Prostate gland (tissue), 2 donors: Measurements from ENCODE around the gene ZNF106. TPM values are rescaled to one million over a fixed set of nuclear protein-coding genes. Genes with fewer than 3 reads are reported as not detected.
A peak's percentile ranks its signal among the peaks of the same experiment; 100 is the strongest.

Experiments used
- DNase-seq: peaks from one replicate; pipeline ENCODE4 v3.0.0-alpha.2; 2019; ENCODE audit warnings: low spot score
- H3K27ac ChIP-seq, 2 donors: fragments of 200-600 bp; sonication (generic); 2 replicates each; pipeline ENCODE4 v1.5.1; 2017 to 2019
- H3K27me3 ChIP-seq: fragments of 200-600 bp; sonication (generic); replicated peaks from 2 replicates; pipeline ENCODE4 v1.5.1; 2019; ENCODE audit not compliant: insufficient read depth
- H3K36me3 ChIP-seq, 2 donors: fragments of 200-600 bp; sonication (generic); 1 replicate in 1 of 2; 2 replicates in 1 of 2; pipeline versions ENCODE4 v1.5.1 to v1.8.1; 2017 to 2019
- H3K4me1 ChIP-seq: fragments of 200-600 bp; sonication (generic); replicated peaks from 2 replicates; pipeline ENCODE4 v1.5.1; 2019
- H3K4me3 ChIP-seq, 2 donors: fragments of 200-600 bp; sonication (generic); 2 replicates each; pipeline ENCODE4 v1.5.1; 2017 to 2019
- H3K9me3 ChIP-seq: fragments of 200-600 bp; sonication (generic); 2 replicates; pipeline ENCODE4 v1.5.1; 2017
- POLR2A ChIP-seq: fragments of 450-650 bp; IDR thresholded peaks from one replicate; pipeline ENCODE4 v1.6.1; 2016; ENCODE audit warnings: antibody characterized with exemption, mild to moderate bottlenecking
- POLR2AphosphoS5 ChIP-seq: sonication (generic); formaldehyde crosslinking; IDR thresholded peaks from one replicate; pipeline ENCODE4 v1.6.1; 2017; ENCODE audit warnings: antibody characterized with exemption
- WGBS: methylation state at CpG from one replicate; pipeline ENCODE4 v1.1.5; 2018; 5-methylcytosine and 5-hydroxymethylcytosine counted together
- intact Hi-C: fragments of 100-400 bp; cut with DNase I; formaldehyde crosslinking; loops from one replicate; pipeline ENCODE4 v1.14.2; 2022
- total RNA-seq, 2 donors: library from RNA; depleted of rRNA; stranded (reverse); fragments of >200 nt; gene quantifications; one replicate each; pipeline ENCODE4 v1.1.0, GENCODE V29; 2016
- TF ChIP-seq, protein P1 (sequence below), 4 experiments: fragments of 200-600 bp in 2 of 4; fragments of 450-650 bp in 2 of 4; sonication (generic) in 2 of 4; IDR thresholded peaks; 1 replicate in 3 of 4; 2 replicates in 1 of 4; pipeline ENCODE4 v1.5.1; 2016 to 2019; ENCODE audit warnings: antibody characterized with exemption in 4 of 4, mild to moderate bottlenecking in 2 of 4, moderate library complexity in 2 of 4

The ZNF106 gene
- total RNA-seq, 2 donors from 2014 or later = 49.5 to 79.5 TPM

GRCh38 chr15:42502477-42502876 lies 11.5 kb upstream of the ZNF106 start:
- no peaks in the 10 kb centered on the region for H3K4me1 ChIP-seq
- 58% methylated on average over 4 of the region's 4 CpGs for WGBS

DNA sequence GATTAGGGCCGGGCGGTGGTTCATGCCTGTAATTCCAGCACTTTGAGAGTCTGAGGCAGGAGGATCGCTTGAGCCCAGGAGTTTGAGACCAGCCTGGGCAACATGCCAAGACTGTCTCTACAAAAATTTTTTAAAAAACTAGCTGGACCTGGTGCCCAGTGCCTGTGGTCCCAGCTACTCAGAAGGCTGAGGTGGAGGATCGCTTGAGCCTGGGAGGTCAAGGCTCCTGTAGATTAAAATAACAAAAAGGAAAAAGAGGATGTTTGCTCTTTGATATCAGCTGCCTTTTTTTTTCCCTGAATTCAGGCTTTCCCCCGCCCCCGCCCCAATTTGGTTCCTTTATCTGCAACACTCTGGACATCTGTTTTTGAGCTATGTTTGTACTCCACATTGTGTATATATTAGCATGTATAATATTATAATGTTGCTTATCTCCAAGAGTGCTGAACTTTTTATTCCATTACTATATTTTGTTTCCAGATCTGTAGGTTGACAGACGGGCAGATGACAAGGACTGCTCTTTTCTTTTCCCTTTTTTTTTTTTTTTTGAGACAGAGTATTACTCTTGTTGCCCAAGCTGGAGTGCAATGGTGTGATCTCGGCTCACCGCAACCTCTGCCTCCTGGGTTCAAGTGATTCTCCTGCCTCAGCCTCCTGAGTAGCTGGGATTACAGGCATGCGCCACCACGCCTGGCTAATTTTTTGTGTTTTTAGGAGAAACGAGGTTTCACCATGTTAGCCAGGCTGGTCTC lies 9.1 kb upstream of the ZNF106 start:
- Histone ChIP-seq H3K27me3 (no peaks in the 10 kb centered on the region), H3K27ac (peak overlapping the region; percentile 40 to 41), H3K4me1 (no peaks in the 10 kb centered on the region), H3K36me3 (no peaks in the 10 kb centered on the region), H3K9me3 (no peaks in the 10 kb centered on the region), H3K4me3 (no peak overlapping the region)
- intact Hi-C loops = no loop called here
- TF ChIP-seq POLR2AphosphoS5 (no peak), POLR2A (no peak)
- TF ChIP-seq, protein P1, sequence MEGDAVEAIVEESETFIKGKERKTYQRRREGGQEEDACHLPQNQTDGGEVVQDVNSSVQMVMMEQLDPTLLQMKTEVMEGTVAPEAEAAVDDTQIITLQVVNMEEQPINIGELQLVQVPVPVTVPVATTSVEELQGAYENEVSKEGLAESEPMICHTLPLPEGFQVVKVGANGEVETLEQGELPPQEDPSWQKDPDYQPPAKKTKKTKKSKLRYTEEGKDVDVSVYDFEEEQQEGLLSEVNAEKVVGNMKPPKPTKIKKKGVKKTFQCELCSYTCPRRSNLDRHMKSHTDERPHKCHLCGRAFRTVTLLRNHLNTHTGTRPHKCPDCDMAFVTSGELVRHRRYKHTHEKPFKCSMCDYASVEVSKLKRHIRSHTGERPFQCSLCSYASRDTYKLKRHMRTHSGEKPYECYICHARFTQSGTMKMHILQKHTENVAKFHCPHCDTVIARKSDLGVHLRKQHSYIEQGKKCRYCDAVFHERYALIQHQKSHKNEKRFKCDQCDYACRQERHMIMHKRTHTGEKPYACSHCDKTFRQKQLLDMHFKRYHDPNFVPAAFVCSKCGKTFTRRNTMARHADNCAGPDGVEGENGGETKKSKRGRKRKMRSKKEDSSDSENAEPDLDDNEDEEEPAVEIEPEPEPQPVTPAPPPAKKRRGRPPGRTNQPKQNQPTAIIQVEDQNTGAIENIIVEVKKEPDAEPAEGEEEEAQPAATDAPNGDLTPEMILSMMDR (IDR thresholded peaks at IDR 0.05) = no peak
- no peak for DNase-seq
- 85% methylated on average over 12 of the region's 12 CpGs for WGBS

More at GRCh38 chr15:42502477-42502876, 11.5 kb upstream of the ZNF106 start:
- intact Hi-C loops = no loop called here
- Histone ChIP-seq H3K27ac (no peak overlapping the region), H3K36me3 (no peaks in the 10 kb centered on the region), H3K9me3 (no peaks in the 10 kb centered on the region), H3K27me3 (no peaks in the 10 kb centered on the region), H3K4me3 (no peak overlapping the region)
- DNase-seq = no peak
- no peak for TF ChIP-seq POLR2A
- TF ChIP-seq, protein P1 (IDR thresholded peaks at IDR 0.05) = no peak
- no peak for TF ChIP-seq POLR2AphosphoS5

DNA sequence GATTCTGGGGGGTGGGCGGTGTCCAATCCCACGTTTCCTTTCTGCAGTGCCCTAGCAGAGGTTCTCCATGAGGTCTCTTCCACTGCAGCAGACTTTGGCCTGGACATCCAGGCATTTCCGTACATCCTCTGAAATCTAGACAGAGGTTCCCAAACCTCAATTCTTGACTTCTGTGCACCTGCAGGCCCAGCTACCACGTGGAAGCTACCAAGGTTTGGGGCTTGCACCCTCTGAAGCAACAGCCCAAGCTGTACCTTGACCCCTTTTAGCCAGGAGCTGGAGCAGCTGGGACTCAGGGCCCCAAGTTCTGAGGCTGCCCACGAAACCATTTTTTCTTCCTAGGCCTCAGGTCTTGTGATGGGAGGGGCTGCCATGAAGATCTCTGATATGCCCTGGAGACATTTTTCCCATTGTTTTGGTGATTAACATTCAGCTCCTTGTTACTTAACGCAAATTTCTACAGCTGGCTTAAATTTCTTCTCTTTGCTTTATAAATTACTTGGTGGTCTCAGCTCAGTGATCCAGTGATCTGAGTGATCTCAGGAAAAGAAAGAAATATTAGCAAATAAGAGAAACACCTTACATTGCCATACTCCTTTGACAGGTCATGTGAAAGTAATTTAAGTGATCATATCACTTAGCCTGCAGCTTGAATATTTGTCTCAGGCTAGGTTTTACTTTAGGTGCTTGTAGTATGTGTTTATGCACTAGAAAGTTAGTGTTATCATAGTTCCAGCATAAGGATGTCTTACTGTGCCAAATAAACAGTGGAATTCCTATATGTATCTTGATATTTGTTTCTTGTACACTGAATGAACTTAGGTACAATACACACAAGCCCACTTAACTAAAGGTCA lies 7.5 kb upstream of the ZNF106 start:
- Histone ChIP-seq H3K27me3 (no peaks in the 10 kb centered on the region), H3K9me3 (no peaks in the 10 kb centered on the region), H3K36me3 (no peaks in the 10 kb centered on the region), H3K27ac (no peak overlapping the region), H3K4me3 (no peak overlapping the region), H3K4me1 (peaks cover 2% of the 10 kb centered on the region)
- no peak for DNase-seq
- TF ChIP-seq, protein P1 (IDR thresholded peaks at IDR 0.05) = no peak
- TF ChIP-seq POLR2AphosphoS5 = no peak
- TF ChIP-seq POLR2A = no peak
- intact Hi-C loops = no loop called here
- WGBS = 64% methylated on average over 6 of the region's 6 CpGs

- Histone ChIP-seq H3K36me3 (no peaks in the 10 kb centered on the region), H3K27me3 (no peaks in the 10 kb centered on the region), H3K9me3 (no peaks in the 10 kb centered on the region), H3K4me3 (peak within 1 kb of the TSS; percentile 62 to 82), H3K27ac (peak within 1 kb of the TSS; percentile 93 to 94), H3K4me1 (peaks cover 2% of the 10 kb centered on the region)
- DNase-seq = peak; percentile 96
- intact Hi-C loops = loop anchor here (2.0 kb wide), 1 partner anchor 53 kb away; the partner anchor contains the start of genes HAUS2 and LRRC57
- WGBS = under 1% methylated on average over 35 of the region's 43 CpGs
- TF ChIP-seq, protein P1 (IDR thresholded peaks at IDR 0.05) = peak in 1 of 4 experiments; percentile 22
- TF ChIP-seq POLR2AphosphoS5 (peak; percentile 97), POLR2A (peak; percentile 98)
Observed at GRCh38 chr15:42495361-42496212, 4.6 kb upstream of the ZNF106 start, which contains the start of gene SNAP23. Gene SNAP23 (plus strand): TSS chr15:42495634. CDS start chr15:42511847, 16,213 bp downstream.
